WTC11 (cell line): ENCODE data around the gene JADE2. TPM values are rescaled to one million over a fixed set of nuclear protein-coding genes. Genes with fewer than 3 reads are reported as not detected.

ENCODE experiments used
- FOXK1 ChIP-seq: sonication (generic); formaldehyde crosslinking; IDR thresholded peaks from 2 replicates; pipeline ENCODE4 v1.8.0; 2022; ENCODE audit warnings: mild to moderate bottlenecking, moderate library complexity, missing genetic modification reagents
- GABPB1 ChIP-seq: sonication (generic); formaldehyde crosslinking; IDR thresholded peaks from 2 replicates; pipeline ENCODE4 v1.8.1; 2023; ENCODE audit warnings: mild to moderate bottlenecking, missing genetic modification reagents
- GTF2I ChIP-seq: fragments of 250-450 bp; sonication (Bioruptor Pico); conservative IDR thresholded peaks from 2 replicates; pipeline ENCODE4 v1.4.0; 2021; ENCODE audit warnings: mild to moderate bottlenecking
- HMGA2 ChIP-seq: fragments of 250-450 bp; sonication (Bioruptor Pico); IDR thresholded peaks from 2 replicates; pipeline ENCODE4 v1.4.0; 2021; ENCODE audit warnings: mild to moderate bottlenecking, moderate library complexity
- JUN ChIP-seq: sonication (generic); formaldehyde crosslinking; IDR thresholded peaks from 2 replicates; pipeline ENCODE4 v1.8.0; 2023; ENCODE audit warnings: mild to moderate bottlenecking, missing genetic modification reagents
- KAT7 ChIP-seq: sonication (generic); formaldehyde crosslinking; IDR thresholded peaks from 2 replicates; pipeline ENCODE4 v1.8.1; 2023; ENCODE audit warnings: missing genetic modification reagents, mild to moderate bottlenecking, borderline replicate concordance
- MYBL2 ChIP-seq: sonication (generic); formaldehyde crosslinking; IDR thresholded peaks from 2 replicates; pipeline ENCODE4 v1.8.1; 2023; ENCODE audit warnings: mild to moderate bottlenecking, moderate library complexity, missing genetic modification reagents
- NFYB ChIP-seq: sonication (generic); formaldehyde crosslinking; conservative IDR thresholded peaks from 2 replicates; pipeline ENCODE4 v1.8.0; 2022; ENCODE audit warnings: low read depth, missing genetic modification reagents
- PREB ChIP-seq: sonication (generic); formaldehyde crosslinking; IDR thresholded peaks from 2 replicates; pipeline ENCODE4 v1.8.1; 2022; ENCODE audit warnings: mild to moderate bottlenecking, missing genetic modification reagents, moderate library complexity, borderline replicate concordance
- RELA ChIP-seq: sonication (generic); formaldehyde crosslinking; IDR thresholded peaks from 2 replicates; pipeline ENCODE4 v1.8.1; 2022; ENCODE audit warnings: missing genetic modification reagents, mild to moderate bottlenecking, borderline replicate concordance
- RORB ChIP-seq: fragments of 250-450 bp; sonication (Bioruptor Pico); IDR thresholded peaks from 2 replicates; pipeline ENCODE4 v1.9.0; 2021; ENCODE audit warnings: mild to moderate bottlenecking
- SMAD3 ChIP-seq: sonication (generic); formaldehyde crosslinking; IDR thresholded peaks from 2 replicates; pipeline ENCODE4 v1.8.0; 2022; ENCODE audit warnings: missing genetic modification reagents, mild to moderate bottlenecking, borderline replicate concordance
- SMAD4 ChIP-seq: sonication (generic); formaldehyde crosslinking; IDR thresholded peaks from 2 replicates; pipeline ENCODE4 v1.8.0; 2022; ENCODE audit warnings: mild to moderate bottlenecking, missing genetic modification reagents
- ZMAT4 ChIP-seq: fragments of 250-450 bp; sonication (Bioruptor Pico); IDR thresholded peaks from 2 replicates; pipeline ENCODE4 v1.9.0; 2021; ENCODE audit warnings: mild to moderate bottlenecking
- ZNF232 ChIP-seq: sonication (generic); formaldehyde crosslinking; IDR thresholded peaks from 2 replicates; pipeline ENCODE4 v1.8.0; 2022; ENCODE audit warnings: mild to moderate bottlenecking, missing genetic modification reagents
- ZNF263 ChIP-seq: sonication (generic); formaldehyde crosslinking; IDR thresholded peaks from 2 replicates; pipeline ENCODE4 v1.8.1; 2022; ENCODE audit warnings: low read depth, mild to moderate bottlenecking, moderate library complexity, missing genetic modification reagents
- ZNF317 ChIP-seq: sonication (generic); formaldehyde crosslinking; IDR thresholded peaks from 2 replicates; pipeline ENCODE4 v1.8.1; 2023; ENCODE audit warnings: low read depth, mild to moderate bottlenecking, moderate library complexity, missing genetic modification reagents, borderline replicate concordance
- ZNF396 ChIP-seq: fragments of 250-450 bp; sonication (Bioruptor Pico); IDR thresholded peaks from 2 replicates; pipeline ENCODE4 v1.8.0; 2021; ENCODE audit warnings: mild to moderate bottlenecking, moderate library complexity, borderline replicate concordance
- ZNF416 ChIP-seq: fragments of 250-450 bp; sonication (Bioruptor Pico); IDR thresholded peaks from 2 replicates; pipeline ENCODE4 v1.9.0; 2021; ENCODE audit warnings: mild to moderate bottlenecking, inconsistent platforms
- ZNF512 ChIP-seq: sonication (generic); formaldehyde crosslinking; IDR thresholded peaks from 2 replicates; pipeline ENCODE4 v1.8.1; 2022; ENCODE audit warnings: missing genetic modification reagents, borderline replicate concordance
- total RNA-seq: library from RNA; stranded (reverse); gene quantifications from 3 replicates; pipeline ENCODE4 v1.2.3, GENCODE V29; 2021
- TF ChIP-seq, protein P1 (sequence below): fragments of 250-450 bp; sonication (Bioruptor Pico); conservative IDR thresholded peaks from 2 replicates; pipeline ENCODE4 v1.9.0; 2021; ENCODE audit warnings: mild to moderate bottlenecking
- TF ChIP-seq, protein P2 (sequence below): sonication (generic); formaldehyde crosslinking; IDR thresholded peaks from 2 replicates; pipeline ENCODE4 v1.8.0; 2023; ENCODE audit warnings: missing genetic modification reagents
- TF ChIP-seq, protein P3 (sequence below): sonication (generic); formaldehyde crosslinking; IDR thresholded peaks from 2 replicates; pipeline ENCODE4 v1.8.1; 2023; ENCODE audit warnings: mild to moderate bottlenecking, moderate library complexity, missing genetic modification reagents
- TF ChIP-seq, protein P4 (sequence below): sonication (generic); formaldehyde crosslinking; IDR thresholded peaks from 2 replicates; pipeline ENCODE4 v1.8.0; 2023; ENCODE audit warnings: missing genetic modification reagents, mild to moderate bottlenecking, borderline replicate concordance
- TF ChIP-seq, protein P5 (sequence below): fragments of 200-600 bp; IDR thresholded peaks from 2 replicates; pipeline ENCODE4 v1.8.0; 2022; ENCODE audit warnings: antibody characterized with exemption

The JADE2 gene
- total RNA-seq, 1 experiment from 2014 or later: 40.8 TPM

GRCh38 chr5:134541736-134542376, 16.4 kb downstream of the JADE2 start (continued):
- TF ChIP-seq, protein P1, sequence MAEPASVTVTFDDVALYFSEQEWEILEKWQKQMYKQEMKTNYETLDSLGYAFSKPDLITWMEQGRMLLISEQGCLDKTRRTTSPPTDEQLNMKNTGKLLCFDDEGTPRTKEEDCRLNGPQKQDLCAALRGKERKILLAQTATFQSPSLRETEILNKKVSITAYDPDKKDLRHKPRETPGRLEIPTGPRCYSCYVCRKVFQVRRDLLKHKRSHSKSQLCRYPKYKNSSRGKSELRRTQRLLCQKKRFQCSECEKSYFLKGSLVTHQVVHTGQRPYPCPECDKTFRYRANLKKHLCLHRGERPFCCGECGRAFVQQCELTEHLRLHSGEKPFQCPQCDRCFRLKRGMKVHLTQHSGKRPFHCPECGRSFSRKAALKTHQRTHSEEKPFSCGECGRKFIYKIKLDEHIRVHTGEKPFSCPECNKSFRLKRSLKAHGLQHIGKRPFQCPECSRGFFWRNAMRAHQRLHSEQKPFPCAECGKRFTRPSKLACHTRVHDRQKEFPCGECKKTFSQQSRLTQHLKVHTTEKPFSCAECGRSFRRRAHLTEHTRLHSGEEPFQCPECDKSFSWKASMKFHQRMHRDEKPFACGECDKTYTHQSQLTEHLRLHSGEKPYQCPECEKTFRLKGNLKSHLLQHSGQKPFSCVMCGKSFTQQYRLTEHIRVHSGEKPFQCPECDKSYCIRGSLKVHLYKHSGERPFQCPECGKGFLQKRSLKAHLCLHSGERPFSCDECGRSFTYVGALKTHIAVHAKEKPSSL (CRISPR knock-in tag): no peak
- TF ChIP-seq GTF2I (CRISPR knock-in tag) (no peak), RELA (CRISPR knock-in tag) (no peak), ZNF416 (CRISPR knock-in tag) (no peak), PREB (CRISPR knock-in tag) (no peak), NFYB (CRISPR knock-in tag) (no peak), ZNF396 (CRISPR knock-in tag) (no peak), ZNF317 (no peak), SMAD3 (CRISPR knock-in tag) (no peak), RORB (CRISPR knock-in tag) (no peak), KAT7 (CRISPR knock-in tag) (no peak), MYBL2 (no peak), GABPB1 (CRISPR knock-in tag) (no peak), SMAD4 (CRISPR knock-in tag) (peak; percentile 48; the same call in 1 of the 2 replicates), ZNF263 (CRISPR knock-in tag) (no peak), FOXK1 (peak; percentile 68; the same call in 1 of the 2 replicates), ZNF512 (CRISPR knock-in tag) (no peak), JUN (CRISPR knock-in tag) (peak; percentile 73; the same call in 1 of the 2 replicates), HMGA2 (CRISPR knock-in tag) (no peak), ZNF232 (CRISPR knock-in tag) (no peak), ZMAT4 (CRISPR knock-in tag) (no peak)
- TF ChIP-seq, protein P2, sequence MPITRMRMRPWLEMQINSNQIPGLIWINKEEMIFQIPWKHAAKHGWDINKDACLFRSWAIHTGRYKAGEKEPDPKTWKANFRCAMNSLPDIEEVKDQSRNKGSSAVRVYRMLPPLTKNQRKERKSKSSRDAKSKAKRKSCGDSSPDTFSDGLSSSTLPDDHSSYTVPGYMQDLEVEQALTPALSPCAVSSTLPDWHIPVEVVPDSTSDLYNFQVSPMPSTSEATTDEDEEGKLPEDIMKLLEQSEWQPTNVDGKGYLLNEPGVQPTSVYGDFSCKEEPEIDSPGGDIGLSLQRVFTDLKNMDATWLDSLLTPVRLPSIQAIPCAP (CRISPR knock-in tag): no peak
- TF ChIP-seq, protein P3, sequence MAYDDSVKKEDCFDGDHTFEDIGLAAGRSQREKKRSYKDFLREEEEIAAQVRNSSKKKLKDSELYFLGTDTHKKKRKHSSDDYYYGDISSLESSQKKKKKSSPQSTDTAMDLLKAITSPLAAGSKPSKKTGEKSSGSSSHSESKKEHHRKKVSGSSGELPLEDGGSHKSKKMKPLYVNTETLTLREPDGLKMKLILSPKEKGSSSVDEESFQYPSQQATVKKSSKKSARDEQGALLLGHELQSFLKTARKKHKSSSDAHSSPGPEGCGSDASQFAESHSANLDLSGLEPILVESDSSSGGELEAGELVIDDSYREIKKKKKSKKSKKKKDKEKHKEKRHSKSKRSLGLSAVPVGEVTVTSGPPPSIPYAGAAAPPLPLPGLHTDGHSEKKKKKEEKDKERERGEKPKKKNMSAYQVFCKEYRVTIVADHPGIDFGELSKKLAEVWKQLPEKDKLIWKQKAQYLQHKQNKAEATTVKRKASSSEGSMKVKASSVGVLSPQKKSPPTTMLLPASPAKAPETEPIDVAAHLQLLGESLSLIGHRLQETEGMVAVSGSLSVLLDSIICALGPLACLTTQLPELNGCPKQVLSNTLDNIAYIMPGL (CRISPR knock-in tag): no peak
- TF ChIP-seq, protein P4, sequence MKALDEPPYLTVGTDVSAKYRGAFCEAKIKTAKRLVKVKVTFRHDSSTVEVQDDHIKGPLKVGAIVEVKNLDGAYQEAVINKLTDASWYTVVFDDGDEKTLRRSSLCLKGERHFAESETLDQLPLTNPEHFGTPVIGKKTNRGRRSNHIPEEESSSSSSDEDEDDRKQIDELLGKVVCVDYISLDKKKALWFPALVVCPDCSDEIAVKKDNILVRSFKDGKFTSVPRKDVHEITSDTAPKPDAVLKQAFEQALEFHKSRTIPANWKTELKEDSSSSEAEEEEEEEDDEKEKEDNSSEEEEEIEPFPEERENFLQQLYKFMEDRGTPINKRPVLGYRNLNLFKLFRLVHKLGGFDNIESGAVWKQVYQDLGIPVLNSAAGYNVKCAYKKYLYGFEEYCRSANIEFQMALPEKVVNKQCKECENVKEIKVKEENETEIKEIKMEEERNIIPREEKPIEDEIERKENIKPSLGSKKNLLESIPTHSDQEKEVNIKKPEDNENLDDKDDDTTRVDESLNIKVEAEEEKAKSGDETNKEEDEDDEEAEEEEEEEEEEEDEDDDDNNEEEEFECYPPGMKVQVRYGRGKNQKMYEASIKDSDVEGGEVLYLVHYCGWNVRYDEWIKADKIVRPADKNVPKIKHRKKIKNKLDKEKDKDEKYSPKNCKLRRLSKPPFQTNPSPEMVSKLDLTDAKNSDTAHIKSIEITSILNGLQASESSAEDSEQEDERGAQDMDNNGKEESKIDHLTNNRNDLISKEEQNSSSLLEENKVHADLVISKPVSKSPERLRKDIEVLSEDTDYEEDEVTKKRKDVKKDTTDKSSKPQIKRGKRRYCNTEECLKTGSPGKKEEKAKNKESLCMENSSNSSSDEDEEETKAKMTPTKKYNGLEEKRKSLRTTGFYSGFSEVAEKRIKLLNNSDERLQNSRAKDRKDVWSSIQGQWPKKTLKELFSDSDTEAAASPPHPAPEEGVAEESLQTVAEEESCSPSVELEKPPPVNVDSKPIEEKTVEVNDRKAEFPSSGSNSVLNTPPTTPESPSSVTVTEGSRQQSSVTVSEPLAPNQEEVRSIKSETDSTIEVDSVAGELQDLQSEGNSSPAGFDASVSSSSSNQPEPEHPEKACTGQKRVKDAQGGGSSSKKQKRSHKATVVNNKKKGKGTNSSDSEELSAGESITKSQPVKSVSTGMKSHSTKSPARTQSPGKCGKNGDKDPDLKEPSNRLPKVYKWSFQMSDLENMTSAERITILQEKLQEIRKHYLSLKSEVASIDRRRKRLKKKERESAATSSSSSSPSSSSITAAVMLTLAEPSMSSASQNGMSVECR (CRISPR knock-in tag): peak; percentile 83
- TF ChIP-seq, protein P5, sequence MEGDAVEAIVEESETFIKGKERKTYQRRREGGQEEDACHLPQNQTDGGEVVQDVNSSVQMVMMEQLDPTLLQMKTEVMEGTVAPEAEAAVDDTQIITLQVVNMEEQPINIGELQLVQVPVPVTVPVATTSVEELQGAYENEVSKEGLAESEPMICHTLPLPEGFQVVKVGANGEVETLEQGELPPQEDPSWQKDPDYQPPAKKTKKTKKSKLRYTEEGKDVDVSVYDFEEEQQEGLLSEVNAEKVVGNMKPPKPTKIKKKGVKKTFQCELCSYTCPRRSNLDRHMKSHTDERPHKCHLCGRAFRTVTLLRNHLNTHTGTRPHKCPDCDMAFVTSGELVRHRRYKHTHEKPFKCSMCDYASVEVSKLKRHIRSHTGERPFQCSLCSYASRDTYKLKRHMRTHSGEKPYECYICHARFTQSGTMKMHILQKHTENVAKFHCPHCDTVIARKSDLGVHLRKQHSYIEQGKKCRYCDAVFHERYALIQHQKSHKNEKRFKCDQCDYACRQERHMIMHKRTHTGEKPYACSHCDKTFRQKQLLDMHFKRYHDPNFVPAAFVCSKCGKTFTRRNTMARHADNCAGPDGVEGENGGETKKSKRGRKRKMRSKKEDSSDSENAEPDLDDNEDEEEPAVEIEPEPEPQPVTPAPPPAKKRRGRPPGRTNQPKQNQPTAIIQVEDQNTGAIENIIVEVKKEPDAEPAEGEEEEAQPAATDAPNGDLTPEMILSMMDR: no peak
